Cardiac muscle cell (in vitro differentiated cells and primary cell): ENCODE results near the gene CLTC. TPM values are rescaled to one million over a fixed set of nuclear protein-coding genes. Genes with fewer than 3 reads are reported as not detected.

Source experiments
- DNase-seq, 2 donors: peaks; one replicate each; pipeline versions ENCODE4 v3.0.0 to v3.0.0-alpha.2; 2010 to 2017; ENCODE audit warnings: low read depth in 1 of 2, low spot score in 1 of 2
- H3K27ac ChIP-seq: fragments of 200-600 bp; sonication (generic); 2 replicates; pipeline ENCODE4 v1.5.1; 2016
- H3K27me3 ChIP-seq: fragments of 200-600 bp; sonication (generic); 2 replicates; pipeline ENCODE4 v1.6.0; 2016; ENCODE audit warnings: control low read depth
- H3K36me3 ChIP-seq: fragments of 200-600 bp; sonication (generic); 2 replicates; pipeline ENCODE4 v1.5.1; 2016; ENCODE audit warnings: control low read depth
- H3K4me1 ChIP-seq: fragments of 200-600 bp; sonication (generic); 2 replicates; pipeline ENCODE4 v1.8.1; 2017; ENCODE audit warnings: low read depth, mild to moderate bottlenecking, mixed run types
- H3K4me3 ChIP-seq: fragments of 200-600 bp; sonication (generic); 2 replicates; pipeline ENCODE4 v1.5.1; 2016; ENCODE audit warnings: mild to moderate bottlenecking
- H3K9me3 ChIP-seq: fragments of 200-600 bp; sonication (generic); 2 replicates; pipeline ENCODE4 v1.5.1; 2017; ENCODE audit warnings: low read depth, mild to moderate bottlenecking, control low read depth
- CTCF ChIP-seq: IDR thresholded peaks from 2 replicates; pipeline ENCODE4 v1.5.1; 2012; ENCODE audit warnings: low read depth, mild to moderate bottlenecking, low read length
- polyA plus RNA-seq: library from polyadenylated mRNA; unstranded; fragments of >200 nt; fragmentation: Nextera tagmentation; extraction: Ambion mirVana; gene quantifications from 2 replicates; pipeline ENCODE4 v1.2.1, GENCODE V29; 2016
- total RNA-seq: library from RNA; depleted of rRNA; stranded (reverse); fragments of >200 nt; gene quantifications from 2 replicates; pipeline ENCODE4 v1.2.3, GENCODE V29; 2016

Gene CLTC
- total and polyA plus RNA-seq, 2 experiments from 2014 or later = 172 to 275 TPM

- no peak for DNase-seq
- peaks cover 20% of the 10 kb centered on the region for H3K36me3 ChIP-seq
- H3K4me1 ChIP-seq = peaks cover 6% of the 10 kb centered on the region
- no peak overlapping the region for H3K27ac ChIP-seq
- H3K27me3 ChIP-seq = no peaks in the 10 kb centered on the region
- no peak overlapping the region for H3K4me3 ChIP-seq
- TF ChIP-seq CTCF = no peak
- no peaks in the 10 kb centered on the region for H3K9me3 ChIP-seq
Measured at GRCh38 chr17:59702304-59702703, 82.6 kb downstream of the CLTC start.

- peak; percentile 100 for DNase-seq
- Histone ChIP-seq H3K4me3 (peak within 1 kb of the TSS; percentile 81), H3K4me1 (peaks cover 17% of the 10 kb centered on the region), H3K9me3 (no peaks in the 10 kb centered on the region), H3K36me3 (no peaks in the 10 kb centered on the region), H3K27ac (peak within 1 kb of the TSS; percentile 90), H3K27me3 (no peaks in the 10 kb centered on the region)
- no peak for TF ChIP-seq CTCF
Measured at GRCh38 chr17:59707149-59707970, 87.7 kb downstream of the CLTC start, which contains the start of the genes PTRH2 and VMP1. Gene PTRH2 (minus strand): TSS chr17:59707430. CDS start chr17:59697978, 9,452 bp downstream. Gene VMP1 (plus strand): TSS chr17:59707654. CDS start chr17:59731447, 23,793 bp downstream.

GRCh38 chr17:59707971-59708430, 88.3 kb downstream of the CLTC start:
- H3K4me1 ChIP-seq = peaks cover 17% of the 10 kb centered on the region
- H3K4me3 ChIP-seq = peak overlapping the region; percentile 81
- no peaks in the 10 kb centered on the region for H3K27me3 ChIP-seq
- H3K36me3 ChIP-seq = no peaks in the 10 kb centered on the region
- H3K27ac ChIP-seq = peak overlapping the region; percentile 90
- no peak for TF ChIP-seq CTCF
- H3K9me3 ChIP-seq = no peaks in the 10 kb centered on the region
- DNase-seq = peak in 1 of 2 donors; percentile 39

GRCh38 chr17:59711936-59712335, 92.2 kb downstream of the CLTC start:
- DNase-seq = no peak
- no peak for TF ChIP-seq CTCF
- no peak overlapping the region for H3K4me3 ChIP-seq
- H3K27me3 ChIP-seq = no peaks in the 10 kb centered on the region
- no peak overlapping the region for H3K27ac ChIP-seq
- no peaks in the 10 kb centered on the region for H3K9me3 ChIP-seq
- peaks cover 11% of the 10 kb centered on the region for H3K4me1 ChIP-seq
- H3K36me3 ChIP-seq = no peaks in the 10 kb centered on the region

GRCh38 chr17:59712862-59713261, 93.2 kb downstream of the CLTC start:
- TF ChIP-seq CTCF = no peak
- Histone ChIP-seq H3K4me1 (peaks cover 11% of the 10 kb centered on the region), H3K27ac (no peak overlapping the region), H3K4me3 (no peak overlapping the region), H3K27me3 (no peaks in the 10 kb centered on the region), H3K36me3 (no peaks in the 10 kb centered on the region), H3K9me3 (no peaks in the 10 kb centered on the region)
- DNase-seq = no peak
